HAP-1 (cell line): ENCODE measurements around the gene FAM161A.
A peak's percentile ranks its signal among the peaks of the same experiment; 100 is the strongest.

Experiments
- DNase-seq, 2 experiments: peaks; one replicate each; pipeline ENCODE4 v3.0.0-alpha.2; 2016 to 2020; ENCODE audit warnings: low spot score in 2 of 2
- H3K27me3 ChIP-seq: fragments of 250-450 bp; sonication (Bioruptor Pico); 2 replicates; pipeline ENCODE4 v1.5.1; 2020; ENCODE audit warnings: low read depth, mild to moderate bottlenecking, moderate library complexity
- H3K36me3 ChIP-seq: fragments of 250-450 bp; sonication (Bioruptor Pico); replicated peaks from 2 replicates; pipeline ENCODE4 v1.5.1; 2020; ENCODE audit warnings: mild to moderate bottlenecking
- H3K4me1 ChIP-seq: fragments of 250-450 bp; sonication (Bioruptor Pico); 2 replicates; pipeline ENCODE4 v1.5.1; 2020; ENCODE audit warnings: mild to moderate bottlenecking
- H3K4me3 ChIP-seq: fragments of 250-450 bp; sonication (Bioruptor Pico); 2 replicates; pipeline ENCODE4 v1.5.1; 2020; ENCODE audit warnings: mild to moderate bottlenecking, moderate library complexity
- H3K9me3 ChIP-seq: fragments of 250-450 bp; sonication (Bioruptor Pico); 2 replicates; pipeline ENCODE4 v1.5.1; 2020; ENCODE audit warnings: mild to moderate bottlenecking, moderate library complexity
- in situ Hi-C: fragments of 300-500 bp; cut with MboI; formaldehyde crosslinking; loops from 3 replicates; pipeline ENCODE4 v1.14.3; 2020; ENCODE audit warnings: low sequenced_read_pairs, inconsistent platforms, mixed read lengths

FAM161A gene

GRCh38 chr2:61789807-61790602 is 63.9 kb downstream of the FAM161A start:
- DNase-seq: peak; percentile 57 to 63
- Histone ChIP-seq H3K36me3 (no peaks in the 10 kb centered on the region), H3K4me1 (peaks cover 10% of the 10 kb centered on the region), H3K4me3 (no peak overlapping the region), H3K27me3 (0 out of 2 replicates have a peak, but pooled peaks cover 3% of the 10 kb centered on the region), H3K9me3 (no peaks in the 10 kb centered on the region)
- in situ Hi-C loops: no loop called here

- no peaks in the 10 kb centered on the region for H3K9me3 ChIP-seq
- no peak overlapping the region for H3K4me3 ChIP-seq
- H3K4me1 ChIP-seq: peaks cover 10% of the 10 kb centered on the region
- in situ Hi-C loops: no loop called here
- no peak for DNase-seq
- 0 out of 2 replicates have a peak, but pooled peaks cover 3% of the 10 kb centered on the region for H3K27me3 ChIP-seq
- H3K36me3 ChIP-seq: no peaks in the 10 kb centered on the region
Observed at GRCh38 chr2:61787941-61788563, 65.8 kb downstream of the FAM161A start.

- Histone ChIP-seq H3K4me3 (no peak overlapping the region), H3K27me3 (0 out of 2 replicates have a peak, but pooled peaks cover 3% of the 10 kb centered on the region), H3K36me3 (no peaks in the 10 kb centered on the region), H3K9me3 (no peaks in the 10 kb centered on the region), H3K4me1 (peaks cover 10% of the 10 kb centered on the region)
- no peak for DNase-seq
- in situ Hi-C loops: no loop called here
Observed at GRCh38 chr2:61786876-61787275, 67.0 kb downstream of the FAM161A start.

GRCh38 chr2:61785583-61785982 is 68.3 kb downstream of the FAM161A start:
- H3K36me3 ChIP-seq: no peaks in the 10 kb centered on the region
- H3K9me3 ChIP-seq: no peaks in the 10 kb centered on the region
- no peak for DNase-seq
- peaks cover 6% of the 10 kb centered on the region for H3K4me1 ChIP-seq
- H3K27me3 ChIP-seq: 0 out of 2 replicates have a peak, but pooled peaks cover 3% of the 10 kb centered on the region
- no peak overlapping the region for H3K4me3 ChIP-seq
- in situ Hi-C loops: no loop called here

GRCh38 chr2:61784643-61785042 is 69.2 kb downstream of the FAM161A start:
- no peak for DNase-seq
- in situ Hi-C loops: no loop called here

GRCh38 chr2:61775956-61776570 is 77.8 kb downstream of the FAM161A start:
- H3K4me3 ChIP-seq: no peak overlapping the region
- H3K36me3 ChIP-seq: no peaks in the 10 kb centered on the region
- no peak for DNase-seq
- in situ Hi-C loops: no loop called here
- no peaks in the 10 kb centered on the region for H3K9me3 ChIP-seq
- H3K4me1 ChIP-seq: no peaks in the 10 kb centered on the region
- H3K27me3 ChIP-seq: no peaks in the 10 kb centered on the region

More at GRCh38 chr2:61784643-61785042, 69.2 kb downstream of the FAM161A start:
- Histone ChIP-seq H3K36me3 (no peaks in the 10 kb centered on the region), H3K4me1 (peaks cover under 1% of the 10 kb centered on the region; the same call in 1 of the 2 replicates), H3K27me3 (0 out of 2 replicates have a peak, but pooled peaks cover 3% of the 10 kb centered on the region), H3K4me3 (no peak overlapping the region), H3K9me3 (no peaks in the 10 kb centered on the region)
